Measurements from ENCODE around the gene OR11H1.
"Not testable (repeated sequence)": the region's sequence is repeated elsewhere in the genome, so short reads cannot be mapped to it uniquely, and the experiment has no call there.

The OR11H1 gene

GRCh38 chr22:15527892-15528291, at the start of gene OR11H1:
Gene OR11H1 (plus strand): TSS chr22:15528192. CDS start chr22:15528192, 0 bp downstream.
- DNase-seq, result not testable (repeated sequence)

- DNase-seq, result not testable (repeated sequence)
These were observed 18.0 kb upstream of the OR11H1 start for GRCh38 chr22:15509967-15510366.

GRCh38 chr22:15515896-15516295, 12.1 kb upstream of the OR11H1 start:
- DNase-seq, result not testable (repeated sequence)

GRCh38 chr22:15553767-15554166, 25.8 kb downstream of the OR11H1 start:
- not testable (repeated sequence) for DNase-seq

- not testable (repeated sequence) for DNase-seq
These were observed 35.5 kb downstream of the OR11H1 start for GRCh38 chr22:15563461-15563860.

GRCh38 chr22:15565063-15565462, 37.1 kb downstream of the OR11H1 start:
- not testable (repeated sequence) for DNase-seq
